Body of pancreas (tissue), 4 donors: Measurements from ENCODE around the gene ADCY5. TPM values are rescaled to one million over a fixed set of nuclear protein-coding genes. Genes with fewer than 3 reads are reported as not detected.

Source experiments
- ATAC-seq: fragments of 150-250 bp; one replicate; pipeline ENCODE4 v1.9.1; 2016
- DNase-seq, 4 donors: peaks; one replicate each; pipeline ENCODE4 v3.0.0-alpha.2; 2019
- H3K27ac ChIP-seq, 4 donors: fragments of 200-600 bp; sonication (generic); 1 replicate in 3 of 4; 2 replicates in 1 of 4; pipeline versions ENCODE4 v1.5.1 to v1.6.1; 2016 to 2019; ENCODE audit warnings: mild to moderate bottlenecking in 1 of 4, mixed read lengths in 1 of 4, moderate library complexity in 1 of 4
- H3K27me3 ChIP-seq, 2 donors: fragments of 200-600 bp; sonication (generic); one replicate each; pipeline ENCODE4 v1.6.0; 2016; ENCODE audit warnings: mild to moderate bottlenecking in 1 of 2
- H3K36me3 ChIP-seq, 2 donors: fragments of 200-600 bp; sonication (generic); replicated peaks in 1 of 2; 2 replicates each; pipeline ENCODE4 v1.5.1; 2016; ENCODE audit warnings: low read depth in 2 of 2; ENCODE audit not compliant: insufficient read depth in 1 of 2
- H3K4me1 ChIP-seq: fragments of 200-600 bp; sonication (generic); one replicate; pipeline ENCODE4 v1.6.0; 2016
- H3K4me3 ChIP-seq, 2 donors: fragments of 200-600 bp; sonication (generic); 1 replicate in 1 of 2; 2 replicates in 1 of 2; pipeline ENCODE4 v1.5.1; 2016 to 2019
- H3K9me3 ChIP-seq, 3 donors: fragments of 200-600 bp; sonication (generic); 1 replicate in 2 of 3; 2 replicates in 1 of 3; pipeline ENCODE4 v1.5.1; 2016
- POLR2A ChIP-seq, 3 donors: fragments of 450-650 bp; IDR thresholded peaks; one replicate each; pipeline ENCODE4 v1.6.1; 2016; ENCODE audit warnings: antibody characterized with exemption in 3 of 3, mild to moderate bottlenecking in 2 of 3
- WGBS, 2 donors: methylation state at CpG; one replicate each; pipeline ENCODE4 v1.1.5; 2017; 5-methylcytosine and 5-hydroxymethylcytosine counted together
- intact Hi-C: fragments of 100-400 bp; cut with DNase I; formaldehyde crosslinking; loops from one replicate; pipeline ENCODE4 v1.15.1; 2023
- total RNA-seq, 2 donors: library from RNA; depleted of rRNA; stranded (reverse); fragments of >200 nt; gene quantifications; one replicate each; pipeline ENCODE4 v1.1.0, GENCODE V29; 2016
- TF ChIP-seq, protein P1 (sequence below), 7 experiments: fragments of 450-650 bp in 4 of 7; fragments of 200-600 bp in 3 of 7; sonication (generic) in 3 of 7; IDR thresholded peaks; one replicate each; pipeline ENCODE4 v1.5.1; 2016 to 2019; ENCODE audit warnings: antibody characterized with exemption in 7 of 7

Gene ADCY5
- total RNA-seq, 2 donors from 2014 or later, result 10.6 to 18.8 TPM

DNA sequence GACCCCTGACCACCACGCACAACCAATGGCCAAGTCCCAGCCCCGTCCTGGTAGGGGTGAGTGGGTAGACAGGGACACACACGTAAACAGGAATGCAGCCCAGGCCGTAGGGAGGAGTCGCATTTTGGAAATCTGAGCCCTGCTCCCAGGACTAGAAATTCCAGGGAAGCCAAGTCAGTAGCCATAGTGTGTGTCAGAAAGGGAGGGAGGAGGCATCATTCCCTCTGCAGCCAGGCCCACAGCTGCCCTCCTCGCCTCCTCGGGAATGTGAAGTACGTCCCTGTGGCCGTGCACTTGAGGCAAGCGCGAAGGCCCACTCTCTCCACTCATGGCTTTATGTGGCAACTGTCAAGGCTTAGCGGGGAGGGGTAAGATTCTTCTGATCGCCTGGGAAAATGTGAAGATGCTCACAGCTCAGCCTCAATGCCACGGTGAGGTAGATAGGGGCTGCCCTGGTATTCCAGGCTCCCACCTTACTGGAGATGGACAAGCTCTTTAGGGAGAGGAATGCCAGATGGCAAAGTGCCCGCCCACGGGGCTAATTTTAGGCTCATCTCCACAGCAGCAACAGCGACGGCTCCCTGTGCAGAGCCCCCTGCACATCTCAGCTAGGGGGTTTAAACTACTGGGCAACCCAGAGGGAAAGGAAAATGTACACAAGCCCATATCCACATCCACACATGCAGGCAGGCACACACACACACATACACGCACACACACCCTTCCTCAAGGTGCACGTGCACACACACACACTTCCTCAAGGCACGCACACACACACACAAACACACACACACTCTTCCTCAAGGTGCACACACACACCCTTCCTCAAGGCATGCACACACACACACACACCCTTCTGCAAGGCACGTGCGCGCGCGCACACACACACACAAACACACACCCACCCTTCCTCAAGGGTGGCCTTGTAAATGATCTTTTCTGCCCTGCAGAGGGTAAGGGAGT is 65.5 kb downstream of the ADCY5 start:
- Histone ChIP-seq H3K27ac (no peak overlapping the region), H3K4me3 (no peak overlapping the region), H3K9me3 (no peaks in the 10 kb centered on the region), H3K27me3 (no peaks in the 10 kb centered on the region), H3K36me3 (no peaks in the 10 kb centered on the region), H3K4me1 (peaks cover 30% of the 10 kb centered on the region)
- DNase-seq (no peak), ATAC-seq (no peak)
- WGBS, 2 donors, result 78 to 91% methylated on average over 18 to 24 of the region's 26 CpGs
- intact Hi-C loops, result no loop called here
- TF ChIP-seq, protein P1, sequence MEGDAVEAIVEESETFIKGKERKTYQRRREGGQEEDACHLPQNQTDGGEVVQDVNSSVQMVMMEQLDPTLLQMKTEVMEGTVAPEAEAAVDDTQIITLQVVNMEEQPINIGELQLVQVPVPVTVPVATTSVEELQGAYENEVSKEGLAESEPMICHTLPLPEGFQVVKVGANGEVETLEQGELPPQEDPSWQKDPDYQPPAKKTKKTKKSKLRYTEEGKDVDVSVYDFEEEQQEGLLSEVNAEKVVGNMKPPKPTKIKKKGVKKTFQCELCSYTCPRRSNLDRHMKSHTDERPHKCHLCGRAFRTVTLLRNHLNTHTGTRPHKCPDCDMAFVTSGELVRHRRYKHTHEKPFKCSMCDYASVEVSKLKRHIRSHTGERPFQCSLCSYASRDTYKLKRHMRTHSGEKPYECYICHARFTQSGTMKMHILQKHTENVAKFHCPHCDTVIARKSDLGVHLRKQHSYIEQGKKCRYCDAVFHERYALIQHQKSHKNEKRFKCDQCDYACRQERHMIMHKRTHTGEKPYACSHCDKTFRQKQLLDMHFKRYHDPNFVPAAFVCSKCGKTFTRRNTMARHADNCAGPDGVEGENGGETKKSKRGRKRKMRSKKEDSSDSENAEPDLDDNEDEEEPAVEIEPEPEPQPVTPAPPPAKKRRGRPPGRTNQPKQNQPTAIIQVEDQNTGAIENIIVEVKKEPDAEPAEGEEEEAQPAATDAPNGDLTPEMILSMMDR (IDR thresholded peaks at IDR 0.05), result no peak
- no peak for TF ChIP-seq POLR2A (IDR thresholded peaks at IDR 0.05)

GRCh38 chr3:123380261-123380660 is 68.6 kb downstream of the ADCY5 start:
- intact Hi-C loops, result no loop called here
- WGBS, 2 donors, result 61 to 64% methylated on average over 2 to 3 of the region's 3 CpGs
- ATAC-seq (no peak), DNase-seq (no peak)
- H3K27ac ChIP-seq, result no peak overlapping the region
- H3K4me1 ChIP-seq, result peaks cover 12% of the 10 kb centered on the region
- H3K36me3 ChIP-seq, result no peaks in the 10 kb centered on the region
- H3K4me3 ChIP-seq, result no peak overlapping the region
- H3K9me3 ChIP-seq, result no peaks in the 10 kb centered on the region
- H3K27me3 ChIP-seq, result no peaks in the 10 kb centered on the region
- no peak for TF ChIP-seq POLR2A (IDR thresholded peaks at IDR 0.05)
- TF ChIP-seq, protein P1 (IDR thresholded peaks at IDR 0.05), result no peak

- WGBS, 2 donors, result 79 to 83% methylated on average over 11 of the region's 11 CpGs
- Histone ChIP-seq H3K4me3 (no peak overlapping the region), H3K27ac (no peak overlapping the region), H3K27me3 (no peaks in the 10 kb centered on the region), H3K36me3 (no peaks in the 10 kb centered on the region), H3K4me1 (peaks cover 11% of the 10 kb centered on the region), H3K9me3 (no peaks in the 10 kb centered on the region)
- no peak for ATAC-seq
- TF ChIP-seq, protein P1 (IDR thresholded peaks at IDR 0.05), result no peak
- no peak for TF ChIP-seq POLR2A (IDR thresholded peaks at IDR 0.05)
- no peak for DNase-seq
- intact Hi-C loops, result no loop called here
Observed at GRCh38 chr3:123379041-123379830, 69.7 kb downstream of the ADCY5 start.

- intact Hi-C loops, result no loop called here
- Histone ChIP-seq H3K4me1 (peaks cover 14% of the 10 kb centered on the region), H3K27me3 (no peaks in the 10 kb centered on the region), H3K4me3 (no peak overlapping the region), H3K27ac (no peak overlapping the region), H3K9me3 (no peaks in the 10 kb centered on the region), H3K36me3 (no peaks in the 10 kb centered on the region)
- DNase-seq, result no peak
- no peak for TF ChIP-seq POLR2A (IDR thresholded peaks at IDR 0.05)
- TF ChIP-seq, protein P1 (IDR thresholded peaks at IDR 0.05), result no peak
- no peak for ATAC-seq
- WGBS, 2 donors, result 66 to 74% methylated on average over 6 to 8 of the region's 8 CpGs
Observed at GRCh38 chr3:123378409-123378915, 70.4 kb downstream of the ADCY5 start.
